Measurements from ENCODE around the gene CTNNBL1. TPM values are rescaled to one million over a fixed set of nuclear protein-coding genes. Genes with fewer than 3 reads are reported as not detected.

CTNNBL1 gene
- total RNA-seq, 2 donors from 2014 or later = 36.6 to 50.7 TPM

DNA sequence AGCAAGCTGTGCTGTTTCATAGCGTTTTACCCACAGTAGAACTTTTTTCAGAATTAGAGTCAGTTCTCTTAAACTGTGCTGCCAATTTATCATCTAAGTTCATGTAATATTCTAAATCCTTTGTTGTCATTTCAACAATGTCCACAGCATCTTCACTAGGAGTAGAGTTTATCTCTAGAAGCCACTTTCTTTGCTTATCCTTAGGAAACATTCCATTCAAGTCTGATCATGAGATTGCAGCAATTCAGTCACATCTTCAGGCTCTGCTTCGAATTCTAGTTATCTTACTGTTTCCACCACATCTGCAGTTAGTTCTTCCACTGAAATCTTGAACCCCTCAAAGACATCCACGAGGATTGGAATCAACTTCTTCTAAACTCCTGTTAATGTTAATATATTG lies 12.5 kb downstream of the CTNNBL1 start:
- TF ChIP-seq, protein P1, sequence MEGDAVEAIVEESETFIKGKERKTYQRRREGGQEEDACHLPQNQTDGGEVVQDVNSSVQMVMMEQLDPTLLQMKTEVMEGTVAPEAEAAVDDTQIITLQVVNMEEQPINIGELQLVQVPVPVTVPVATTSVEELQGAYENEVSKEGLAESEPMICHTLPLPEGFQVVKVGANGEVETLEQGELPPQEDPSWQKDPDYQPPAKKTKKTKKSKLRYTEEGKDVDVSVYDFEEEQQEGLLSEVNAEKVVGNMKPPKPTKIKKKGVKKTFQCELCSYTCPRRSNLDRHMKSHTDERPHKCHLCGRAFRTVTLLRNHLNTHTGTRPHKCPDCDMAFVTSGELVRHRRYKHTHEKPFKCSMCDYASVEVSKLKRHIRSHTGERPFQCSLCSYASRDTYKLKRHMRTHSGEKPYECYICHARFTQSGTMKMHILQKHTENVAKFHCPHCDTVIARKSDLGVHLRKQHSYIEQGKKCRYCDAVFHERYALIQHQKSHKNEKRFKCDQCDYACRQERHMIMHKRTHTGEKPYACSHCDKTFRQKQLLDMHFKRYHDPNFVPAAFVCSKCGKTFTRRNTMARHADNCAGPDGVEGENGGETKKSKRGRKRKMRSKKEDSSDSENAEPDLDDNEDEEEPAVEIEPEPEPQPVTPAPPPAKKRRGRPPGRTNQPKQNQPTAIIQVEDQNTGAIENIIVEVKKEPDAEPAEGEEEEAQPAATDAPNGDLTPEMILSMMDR (IDR thresholded peaks at IDR 0.05) = no peak
- H3K9ac ChIP-seq (ENCODE audit: low read depth in 2 of 2, low read length in 2 of 2) = no peak overlapping the region
- DNase-seq = no peak
- H3K4me1 ChIP-seq = no peaks in the 10 kb centered on the region
- no peaks in the 10 kb centered on the region for H3K36me3 ChIP-seq
- no peak overlapping the region for H3K27ac ChIP-seq
- no peak overlapping the region for H3K4me3 ChIP-seq
- H3K9me3 ChIP-seq = no peaks in the 10 kb centered on the region
- intact Hi-C loops (cut with DNase I) = no loop called here
- H3K27me3 ChIP-seq = no peaks in the 10 kb centered on the region

DNA sequence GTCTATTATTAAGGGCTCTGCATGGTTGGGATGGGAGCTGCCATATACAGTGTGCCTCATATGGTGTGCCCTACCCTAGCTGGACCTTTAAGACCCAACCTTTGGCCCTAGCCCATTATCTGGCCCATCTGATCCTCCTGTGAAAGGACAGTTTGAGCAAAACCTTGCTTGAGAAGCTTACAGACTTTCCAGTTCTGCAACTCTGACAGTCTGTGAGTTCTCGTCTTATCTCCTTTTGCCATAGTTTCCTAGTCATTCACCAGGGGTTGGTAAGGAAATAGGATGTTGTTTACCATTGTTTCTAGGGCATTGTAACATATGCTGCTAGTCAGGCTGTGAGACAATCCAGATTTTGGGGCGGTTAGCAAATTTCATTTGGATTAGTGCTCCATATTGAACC lies 17.2 kb downstream of the CTNNBL1 start:
- TF ChIP-seq, protein P1 (IDR thresholded peaks at IDR 0.05) = no peak
- no peaks in the 10 kb centered on the region for H3K9me3 ChIP-seq
- H3K36me3 ChIP-seq = no peaks in the 10 kb centered on the region
- H3K4me1 ChIP-seq = no peaks in the 10 kb centered on the region
- no peak overlapping the region for H3K9ac ChIP-seq (ENCODE audit: low read depth in 2 of 2, low read length in 2 of 2)
- intact Hi-C loops (cut with DNase I) = no loop called here
- no peak for DNase-seq
- H3K27me3 ChIP-seq = no peaks in the 10 kb centered on the region
- no peak overlapping the region for H3K27ac ChIP-seq
- H3K4me3 ChIP-seq = no peak overlapping the region

DNA sequence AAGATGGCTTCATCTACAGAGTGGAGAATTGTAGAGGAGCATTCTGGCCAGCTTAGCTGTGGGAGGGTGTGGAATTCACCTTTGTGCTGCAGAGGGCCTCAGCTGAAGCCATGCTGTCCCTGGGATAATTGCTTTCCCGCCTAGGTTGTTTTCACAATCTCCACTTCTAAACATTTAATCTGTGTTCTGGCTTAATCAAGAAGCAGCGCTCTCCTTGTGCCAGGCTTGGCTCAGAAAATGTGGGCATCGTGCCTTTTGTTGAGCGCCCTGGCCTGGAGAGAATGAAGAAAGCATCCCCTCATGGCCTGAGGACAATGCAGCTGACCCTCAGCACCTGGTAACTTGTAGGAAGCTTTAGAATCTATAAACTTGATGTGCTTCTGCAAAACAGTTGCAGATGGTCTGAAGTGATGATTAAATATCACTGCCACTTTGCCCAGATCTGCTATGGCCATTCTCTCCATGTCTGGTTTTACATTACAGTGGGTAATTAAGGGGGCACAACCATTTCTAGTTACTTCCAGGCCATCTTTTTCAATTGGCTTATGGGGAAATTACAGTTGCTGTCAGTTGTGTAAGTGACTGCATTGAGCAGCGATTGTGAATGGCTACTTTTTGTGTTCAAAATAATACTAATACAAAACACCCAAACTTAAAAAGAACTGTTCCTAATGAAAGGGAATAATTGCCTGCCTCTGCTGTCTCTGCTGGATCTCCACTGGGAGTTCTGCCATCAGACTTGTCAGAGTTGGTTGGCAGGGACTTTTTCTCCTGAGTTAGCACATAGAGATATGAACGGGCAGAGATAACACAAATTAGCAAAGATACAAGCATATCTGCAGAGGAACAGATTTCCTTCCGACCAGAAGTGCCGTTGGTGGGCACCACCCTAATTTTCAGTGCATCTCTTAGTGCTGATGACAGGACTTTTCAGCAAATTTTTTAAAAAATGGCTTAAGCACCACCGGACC lies 18.4 kb downstream of the CTNNBL1 start:
- H3K9ac ChIP-seq (ENCODE audit: low read depth in 2 of 2, low read length in 2 of 2) = no peak overlapping the region
- no peaks in the 10 kb centered on the region for H3K36me3 ChIP-seq
- intact Hi-C loops (cut with DNase I) = no loop called here
- no peaks in the 10 kb centered on the region for H3K4me1 ChIP-seq
- H3K27ac ChIP-seq = no peak overlapping the region
- no peaks in the 10 kb centered on the region for H3K9me3 ChIP-seq
- TF ChIP-seq, protein P1 (IDR thresholded peaks at IDR 0.05) = no peak
- H3K27me3 ChIP-seq = no peaks in the 10 kb centered on the region
- no peak for DNase-seq
- H3K4me3 ChIP-seq = no peak overlapping the region

DNA sequence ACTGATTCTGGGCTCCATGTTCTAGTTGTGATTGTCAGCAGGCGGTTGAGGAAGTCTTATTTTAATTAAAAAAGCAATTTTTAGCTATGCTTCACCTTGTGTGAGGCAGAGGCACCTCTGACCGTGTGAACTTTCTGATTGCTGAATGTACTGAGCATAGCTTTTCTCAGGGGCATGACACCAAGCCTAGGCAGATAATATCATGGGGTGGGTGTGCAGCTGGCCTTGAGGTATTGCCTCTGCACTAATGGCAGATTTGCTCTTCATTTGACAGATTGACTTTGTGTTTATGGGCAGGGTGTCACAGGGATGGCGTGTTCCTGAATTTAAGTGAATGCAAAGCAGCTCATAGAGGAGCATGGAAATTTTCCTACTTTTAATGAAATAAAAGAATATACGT lies 19.6 kb downstream of the CTNNBL1 start:
- TF ChIP-seq, protein P1 (IDR thresholded peaks at IDR 0.05) = no peak
- Histone ChIP-seq H3K9me3 (no peaks in the 10 kb centered on the region), H3K4me1 (no peaks in the 10 kb centered on the region), H3K27me3 (no peaks in the 10 kb centered on the region), H3K4me3 (no peak overlapping the region), H3K9ac (ENCODE audit: low read depth in 2 of 2, low read length in 2 of 2) (no peak overlapping the region), H3K27ac (no peak overlapping the region), H3K36me3 (no peaks in the 10 kb centered on the region)
- intact Hi-C loops (cut with DNase I) = no loop called here
- DNase-seq = no peak

DNA sequence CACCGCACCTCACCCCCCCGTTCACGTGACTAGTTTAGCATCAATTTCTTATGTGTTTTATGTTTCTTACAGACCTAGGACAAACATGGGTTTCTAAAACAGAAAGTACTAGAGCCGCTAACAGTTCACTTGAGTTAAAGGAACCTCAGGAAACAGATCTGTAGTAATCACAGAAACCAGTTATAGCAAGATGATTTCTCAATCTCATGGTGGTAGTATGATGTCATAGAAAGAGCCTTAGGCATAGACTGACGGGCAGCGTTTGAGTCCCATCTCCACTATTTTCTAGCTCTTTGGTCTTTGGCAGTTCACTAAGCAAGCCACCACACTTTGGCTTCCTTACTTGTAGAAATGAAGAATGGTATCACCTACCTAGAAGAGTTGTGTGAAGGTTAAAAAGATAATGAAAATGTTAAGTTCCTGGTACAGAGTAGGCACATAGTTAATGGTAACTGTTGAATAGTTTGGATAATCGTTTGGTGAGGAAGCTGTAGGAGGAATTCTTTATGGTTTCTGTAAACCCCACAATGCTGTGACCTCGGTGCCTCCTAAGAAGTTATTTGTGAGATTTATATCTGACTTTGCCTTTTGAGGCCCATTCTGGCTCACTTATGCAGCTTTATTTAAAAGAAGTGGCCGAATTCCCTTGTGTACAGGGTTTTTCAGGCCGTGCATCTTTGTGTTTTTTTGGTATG lies 21.3 kb downstream of the CTNNBL1 start:
- intact Hi-C loops (cut with DNase I) = no loop called here
- Histone ChIP-seq H3K27me3 (no peaks in the 10 kb centered on the region), H3K36me3 (no peaks in the 10 kb centered on the region), H3K4me3 (no peak overlapping the region), H3K9ac (ENCODE audit: low read depth in 2 of 2, low read length in 2 of 2) (no peak overlapping the region), H3K27ac (no peak overlapping the region), H3K4me1 (no peaks in the 10 kb centered on the region), H3K9me3 (no peaks in the 10 kb centered on the region)
- DNase-seq = no peak
- TF ChIP-seq, protein P1 (IDR thresholded peaks at IDR 0.05) = no peak

Data from colonic mucosa (tissue), 4 donors.